ENCODE data around the gene LZTR1. TPM values are rescaled to one million over a fixed set of nuclear protein-coding genes. Genes with fewer than 3 reads are reported as not detected.

Gene LZTR1
- total and polyA plus RNA-seq, 8 donors, result 43.0 to 71.9 (median 58.3) TPM

DNA sequence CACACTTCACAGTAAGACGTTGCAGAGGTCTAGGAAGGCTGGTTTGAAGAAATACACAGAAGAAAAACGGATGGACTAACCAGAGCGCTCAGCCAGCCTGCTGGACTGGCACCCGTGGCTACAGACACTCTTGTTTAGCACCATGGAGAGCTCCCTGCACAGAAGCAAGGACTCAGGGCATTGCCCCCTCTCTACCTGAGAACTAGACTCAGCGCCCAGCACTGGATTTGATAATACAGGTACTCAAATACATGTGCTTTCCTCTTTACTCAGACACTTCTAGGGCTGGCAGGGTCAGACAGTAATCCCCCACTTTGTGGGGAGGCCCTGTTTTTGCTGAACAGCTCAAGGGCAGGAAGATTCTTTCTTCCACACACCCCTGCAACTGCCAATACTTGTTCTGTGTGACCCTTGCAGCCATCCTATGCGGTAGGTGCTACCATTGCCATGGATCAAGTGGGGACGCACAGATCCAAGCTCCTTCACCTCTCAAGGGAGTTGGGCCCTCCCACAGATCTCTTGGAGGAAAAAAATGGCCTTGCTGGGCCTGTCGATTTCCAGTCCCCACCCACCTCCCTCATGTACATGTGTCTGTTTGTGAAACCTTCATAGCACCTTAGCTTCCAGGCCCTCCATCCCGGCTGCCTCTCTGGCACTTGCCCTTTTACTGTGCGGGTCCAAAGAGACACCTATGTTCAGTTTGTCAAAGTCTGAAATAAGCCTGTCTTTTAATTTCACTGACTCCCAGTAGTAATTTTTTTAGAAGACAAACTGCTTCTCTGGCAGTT is 27.7 kb downstream of the LZTR1 start:
- TF ChIP-seq, protein P1, sequence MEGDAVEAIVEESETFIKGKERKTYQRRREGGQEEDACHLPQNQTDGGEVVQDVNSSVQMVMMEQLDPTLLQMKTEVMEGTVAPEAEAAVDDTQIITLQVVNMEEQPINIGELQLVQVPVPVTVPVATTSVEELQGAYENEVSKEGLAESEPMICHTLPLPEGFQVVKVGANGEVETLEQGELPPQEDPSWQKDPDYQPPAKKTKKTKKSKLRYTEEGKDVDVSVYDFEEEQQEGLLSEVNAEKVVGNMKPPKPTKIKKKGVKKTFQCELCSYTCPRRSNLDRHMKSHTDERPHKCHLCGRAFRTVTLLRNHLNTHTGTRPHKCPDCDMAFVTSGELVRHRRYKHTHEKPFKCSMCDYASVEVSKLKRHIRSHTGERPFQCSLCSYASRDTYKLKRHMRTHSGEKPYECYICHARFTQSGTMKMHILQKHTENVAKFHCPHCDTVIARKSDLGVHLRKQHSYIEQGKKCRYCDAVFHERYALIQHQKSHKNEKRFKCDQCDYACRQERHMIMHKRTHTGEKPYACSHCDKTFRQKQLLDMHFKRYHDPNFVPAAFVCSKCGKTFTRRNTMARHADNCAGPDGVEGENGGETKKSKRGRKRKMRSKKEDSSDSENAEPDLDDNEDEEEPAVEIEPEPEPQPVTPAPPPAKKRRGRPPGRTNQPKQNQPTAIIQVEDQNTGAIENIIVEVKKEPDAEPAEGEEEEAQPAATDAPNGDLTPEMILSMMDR (IDR thresholded peaks at IDR 0.05), result no peak
- ATAC-seq (peak; percentile 76), DNase-seq (peak in 3 of 4 donors; percentile 37 to 72 (median 45))
- Histone ChIP-seq H3K27me3 (peaks cover 0 to 15% of the 10 kb centered on the region in 2 donors), H3K4me1 (peaks cover 7 to 12% of the 10 kb centered on the region in 2 donors), H3K36me3 (no peaks in the 10 kb centered on the region), H3K27ac (no peak overlapping the region), H3K9me3 (no peaks in the 10 kb centered on the region), H3K4me3 (no peak overlapping the region)
- intact Hi-C loops (cut with DNase I), result no loop called here

DNA sequence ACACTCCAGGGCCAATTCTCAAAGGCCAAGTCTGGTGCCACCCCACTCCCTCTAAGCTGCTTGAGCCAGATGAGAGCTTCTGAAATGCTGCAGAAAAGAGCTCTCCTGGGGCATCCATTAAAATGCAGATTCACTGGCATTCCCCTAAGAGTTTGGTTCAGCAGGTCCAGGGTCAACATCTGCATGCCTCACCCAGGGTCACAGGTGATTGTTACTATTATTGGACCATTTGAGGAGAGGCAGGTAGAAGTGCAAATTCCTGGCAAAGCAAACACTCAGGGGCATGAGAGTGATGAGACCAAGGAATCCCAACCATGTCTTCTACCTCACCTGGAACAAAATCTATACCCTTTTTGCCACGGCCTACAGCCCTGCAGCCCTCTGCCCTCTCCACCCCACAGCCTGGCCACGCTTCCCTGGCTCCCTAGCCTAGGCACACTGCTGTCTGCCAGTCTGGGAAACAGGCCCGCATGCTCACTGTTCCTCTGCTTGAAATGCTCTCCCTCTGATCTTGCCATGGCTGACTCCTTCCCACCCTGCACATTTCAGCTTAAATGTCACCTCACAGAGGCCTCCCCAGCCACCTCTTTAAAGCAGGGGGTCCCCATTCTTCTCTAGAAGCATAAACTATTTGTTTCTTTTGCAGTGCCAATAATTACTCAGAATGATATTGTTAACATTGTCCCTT is 28.5 kb downstream of the LZTR1 start:
- TF ChIP-seq, protein P1 (IDR thresholded peaks at IDR 0.05), result no peak
- intact Hi-C loops (cut with DNase I), result no loop called here
- H3K4me1 ChIP-seq, result peaks cover 10 to 14% of the 10 kb centered on the region in 2 donors
- H3K27me3 ChIP-seq, result peaks cover 0 to 17% of the 10 kb centered on the region in 2 donors
- H3K27ac ChIP-seq, result no peak overlapping the region
- H3K4me3 ChIP-seq, result no peak overlapping the region
- no peaks in the 10 kb centered on the region for H3K9me3 ChIP-seq
- no peak for ATAC-seq
- no peaks in the 10 kb centered on the region for H3K36me3 ChIP-seq
- DNase-seq, result peak in 1 of 4 donors; percentile 10

DNA sequence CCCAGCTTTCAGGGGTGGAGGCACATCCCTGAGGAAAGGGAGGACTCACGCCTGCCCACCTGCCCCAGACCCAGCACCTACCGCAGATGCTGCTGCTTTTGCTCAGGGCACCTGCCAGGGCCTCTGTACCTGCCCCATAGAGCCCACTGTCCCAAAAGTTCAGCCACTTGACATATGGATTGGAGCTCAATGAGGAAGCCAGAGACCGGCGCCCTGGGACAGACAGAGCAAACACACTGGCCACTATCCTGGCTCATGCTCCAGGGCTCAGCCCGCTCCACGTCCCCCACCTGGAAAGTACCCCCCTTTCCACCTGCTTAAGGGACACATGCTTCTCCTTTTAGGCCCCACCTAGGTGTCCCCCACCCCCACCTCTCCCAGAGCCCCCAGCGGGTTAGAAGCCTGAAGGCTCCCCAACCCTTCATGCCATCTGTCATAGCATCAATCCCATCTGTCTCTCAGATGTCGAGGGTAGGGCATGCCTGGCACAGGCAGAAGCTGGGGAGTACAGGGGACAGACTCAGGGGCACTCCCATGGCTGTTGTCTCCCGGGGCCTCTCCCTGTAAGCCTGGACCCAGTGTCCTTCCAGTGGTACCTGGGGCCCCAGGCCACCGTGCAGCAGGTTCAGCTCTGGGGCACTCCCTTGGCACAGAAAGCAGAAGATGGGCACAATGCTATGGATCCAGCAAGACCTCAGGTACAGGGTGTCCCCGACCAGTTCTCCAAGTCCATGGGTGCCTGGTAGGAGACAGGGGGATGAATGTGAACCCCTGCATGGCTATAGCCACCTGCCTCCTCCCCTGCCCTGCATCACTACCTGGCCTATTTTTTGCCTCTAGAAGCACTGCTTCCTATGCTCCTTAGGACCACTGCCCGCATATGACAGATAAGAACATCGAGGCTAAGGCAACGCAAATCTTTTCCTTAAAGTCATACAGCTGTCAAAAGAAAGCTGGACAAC is 30.6 kb downstream of the LZTR1 start:
- DNase-seq (peak in 1 of 4 donors; percentile 60), ATAC-seq (no peak)
- Histone ChIP-seq H3K36me3 (no peaks in the 10 kb centered on the region), H3K4me3 (no peak overlapping the region), H3K27ac (no peak overlapping the region), H3K27me3 (peaks cover 0 to 17% of the 10 kb centered on the region in 2 donors), H3K9me3 (no peaks in the 10 kb centered on the region), H3K4me1 (peaks cover 10 to 14% of the 10 kb centered on the region in 2 donors)
- TF ChIP-seq, protein P1 (IDR thresholded peaks at IDR 0.05), result no peak
- intact Hi-C loops (cut with DNase I), result no loop called here

DNA sequence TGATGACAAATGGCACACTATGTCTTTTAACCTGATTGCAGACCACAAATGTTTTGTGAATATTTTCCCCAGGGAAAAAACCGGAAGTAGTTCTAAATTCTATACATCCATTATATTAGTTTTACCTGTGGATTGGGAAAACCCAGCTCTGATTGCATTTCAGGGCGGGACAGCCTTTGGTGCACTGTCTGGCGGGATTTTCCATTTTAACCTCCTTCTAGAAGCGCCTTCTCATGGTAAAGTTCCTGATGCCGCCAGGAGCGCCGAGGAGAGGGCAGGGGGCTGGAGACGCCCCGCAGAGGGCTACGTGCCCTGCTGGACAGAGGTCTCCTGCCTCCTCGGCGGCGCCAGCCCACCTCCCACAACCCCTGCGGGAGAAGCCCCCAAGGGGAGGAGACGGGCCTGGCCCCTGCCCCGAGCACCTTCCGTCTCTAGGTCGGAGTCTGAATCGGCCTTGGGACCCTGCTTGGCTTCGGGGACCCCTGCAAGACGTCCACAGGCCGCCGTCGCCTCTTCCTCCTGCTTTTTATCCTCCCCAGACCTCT is 31.6 kb downstream of the LZTR1 start:
- peak overlapping the region; percentile 20 to 40 for H3K4me3 ChIP-seq
- no peaks in the 10 kb centered on the region for H3K9me3 ChIP-seq
- H3K4me1 ChIP-seq, result peaks cover 10 to 14% of the 10 kb centered on the region in 2 donors
- no peaks in the 10 kb centered on the region for H3K36me3 ChIP-seq
- ATAC-seq (peak; percentile 2), DNase-seq (no peak)
- H3K27me3 ChIP-seq, result peaks cover 0 to 17% of the 10 kb centered on the region in 2 donors
- peak overlapping the region; percentile 51 to 70 for H3K27ac ChIP-seq
- intact Hi-C loops (cut with DNase I), result no loop called here
- TF ChIP-seq, protein P1 (IDR thresholded peaks at IDR 0.05), result no peak

Data from left lung (tissue), 10 donors.